Panc1 (cell line): ENCODE results near the gene AAMP. TPM values are rescaled to one million over a fixed set of nuclear protein-coding genes. Genes with fewer than 3 reads are reported as not detected.
A peak's percentile ranks its signal among the peaks of the same experiment; 100 is the strongest.

Experiments used
- ATAC-seq: fragments of 200-7000 bp; cut with Tn5 transposase; 2 replicates; pipeline ENCODE4 v1.9.1; 2020; ENCODE audit warnings: mild to moderate bottlenecking, moderate library complexity
- BruUV-seq: library from RNA; stranded (reverse); fragments of 400-500 nt; replicated peaks from 2 replicates; lab custom pipeline; 2021; lab: Mats Ljungman, UMichigan
- CTCF ChIA-PET: fragments of 300-600 bp; sonication (Branson Sonifier 250); formaldehyde crosslinking; loops from one replicate; lab custom pipeline; 2022; ENCODE audit warnings: antibody characterized with exemption; lab: Charles Lee
- POLR2A ChIA-PET: fragments of 300-600 bp; sonication (Branson Sonifier 250); formaldehyde crosslinking; loops from one replicate; lab custom pipeline; 2022; ENCODE audit warnings: antibody characterized with exemption; lab: Charles Lee
- DNase-seq: peaks from one replicate; pipeline ENCODE4 v3.0.0-alpha.2; 2010; ENCODE audit warnings: low read depth, low spot score
- H3K27ac ChIP-seq: 2 replicates; pipeline ENCODE4 v1.5.1; 2011; ENCODE audit warnings: mild to moderate bottlenecking, low read length, inconsistent platforms
- H3K27me3 ChIP-seq: fragments of 200-500 bp; sonication (Bioruptor generic); 2 replicates; pipeline ENCODE4 v1.6.0; 2014; ENCODE audit warnings: low read length, inconsistent platforms; ENCODE audit not compliant: control insufficient read depth, insufficient read depth
- H3K36me3 ChIP-seq: fragments of 200-500 bp; sonication (Bioruptor generic); 2 replicates; pipeline ENCODE4 v1.5.1; 2014; ENCODE audit warnings: inconsistent platforms, mild to moderate bottlenecking, low read length, moderate library complexity; ENCODE audit not compliant: control insufficient read depth, insufficient read depth
- H3K4me1 ChIP-seq: 2 replicates; pipeline ENCODE4 v1.5.1; 2011; ENCODE audit warnings: inconsistent platforms, mild to moderate bottlenecking, low read length, moderate library complexity; ENCODE audit not compliant: control insufficient read depth, insufficient read depth
- H3K4me3 ChIP-seq, 2 experiments: 2 replicates each; pipeline ENCODE4 v1.5.1; 2011 to 2012; ENCODE audit warnings: low read depth in 2 of 2, low read length in 2 of 2, mild to moderate bottlenecking in 2 of 2, inconsistent platforms in 1 of 2, moderate library complexity in 1 of 2
- H3K9me3 ChIP-seq: fragments of 200-500 bp; sonication (Bioruptor generic); 2 replicates; pipeline ENCODE4 v1.5.1; 2014; ENCODE audit warnings: low read depth, mild to moderate bottlenecking, inconsistent platforms, low read length, moderate library complexity; ENCODE audit not compliant: control insufficient read depth, insufficient read depth
- POLR2AphosphoS5 ChIP-seq: IDR thresholded peaks from 2 replicates; pipeline ENCODE4 v1.6.1; 2012; ENCODE audit warnings: mild to moderate bottlenecking, low read depth, low read length, moderate library complexity
- REST ChIP-seq, 2 experiments: IDR thresholded peaks; 2 replicates each; pipeline ENCODE4 v1.6.1; 2011 to 2012; ENCODE audit warnings: low read depth in 2 of 2, control low read depth in 1 of 2, low read length in 1 of 2, mild to moderate bottlenecking in 1 of 2, moderate library complexity in 1 of 2; ENCODE audit not compliant: insufficient read depth in 1 of 2
- SIN3A ChIP-seq: IDR thresholded peaks from 2 replicates; pipeline ENCODE4 v1.6.1; 2012; ENCODE audit warnings: low read depth, mild to moderate bottlenecking, low read length, moderate library complexity, borderline replicate concordance; ENCODE audit not compliant: insufficient read depth
- TCF7L2 ChIP-seq: IDR thresholded peaks from 2 replicates; pipeline ENCODE4 v1.6.1; 2011; ENCODE audit warnings: mild to moderate bottlenecking, low read depth, low read length, inconsistent platforms
- in situ Hi-C: cut with HindIII; loops from 2 replicates; pipeline ENCODE4 v1.10.0; 2016; ENCODE audit warnings: low sequenced_read_pairs, low pct_unique_long_range_greater_than_20kb
- intact Hi-C: fragments of 100-400 bp; cut with micrococcal nuclease; formaldehyde crosslinking; loops from one replicate; pipeline ENCODE4 v1.10.0; 2022; ENCODE audit not compliant: unreplicated experiment
- total RNA-seq: library from RNA; stranded (reverse); gene quantifications from one replicate; pipeline ENCODE4 v1.2.1, GENCODE V29; 2021; ENCODE audit not compliant: unreplicated experiment
- TF ChIP-seq, protein P1 (sequence below): fragments of 450-650 bp; IDR thresholded peaks from 2 replicates; pipeline ENCODE4 v1.5.1; 2017; ENCODE audit warnings: mild to moderate bottlenecking

AAMP gene
- total RNA-seq, 1 experiment from 2014 or later = 103 TPM

DNA sequence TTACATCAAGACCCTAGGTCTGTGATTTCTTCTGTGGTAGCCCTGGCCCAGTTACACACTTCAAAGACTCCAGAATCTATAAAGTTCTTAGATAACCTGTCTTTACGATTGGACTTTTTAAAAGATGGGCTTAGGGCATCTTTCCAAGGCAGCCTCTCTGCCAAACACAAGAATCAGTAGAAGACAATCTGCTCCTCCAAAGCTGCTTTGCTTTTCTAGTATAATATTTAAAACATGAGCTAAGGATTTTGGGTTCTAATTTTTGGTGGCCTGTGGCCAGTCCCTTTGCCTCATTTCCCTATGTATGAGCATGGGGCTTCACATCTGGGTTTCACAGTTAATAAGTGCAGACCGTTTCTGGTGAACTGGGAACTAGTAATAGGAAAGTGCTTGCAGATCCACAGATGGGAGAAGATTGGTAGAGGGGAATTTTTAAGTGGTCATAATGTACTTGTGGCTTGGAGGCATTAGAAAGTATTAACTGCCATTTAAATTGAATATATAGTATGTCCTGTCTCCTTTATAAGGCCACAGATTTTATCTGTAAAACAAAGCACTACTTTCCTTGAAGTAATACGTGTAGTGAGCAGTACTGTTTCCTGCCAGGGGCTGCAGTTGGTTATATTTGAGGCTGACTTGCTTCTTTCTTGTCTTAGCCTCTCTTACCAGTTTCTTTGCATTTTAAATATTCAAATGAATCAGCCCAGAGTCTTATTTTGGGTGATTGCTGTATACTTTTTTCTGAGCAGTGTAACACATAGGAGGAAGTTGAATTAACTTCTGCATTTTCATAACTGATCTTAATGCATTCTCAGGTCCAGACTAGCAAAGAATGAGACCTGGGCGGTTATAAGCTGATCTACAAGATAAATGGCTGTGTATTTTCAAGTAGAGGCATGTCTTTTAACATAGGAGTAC is 51.4 kb downstream of the AAMP start:
- Histone ChIP-seq H3K9me3 (no peaks in the 10 kb centered on the region), H3K4me3 (peak overlapping the region; percentile 97), H3K27ac (peak overlapping the region; percentile 92), H3K4me1 (peaks cover 37% of the 10 kb centered on the region), H3K27me3 (no peaks in the 10 kb centered on the region), H3K36me3 (peaks cover 10% of the 10 kb centered on the region)
- intact Hi-C loops = no loop called here
- no TSS peak for BruUV-seq
- in situ Hi-C loops = no loop called here
- CTCF ChIA-PET = interaction anchor here (0.6 to 1.0 kb wide), 3 partner anchors 12 to 375 kb away, joined by 3 to 12 read pairs (median 3); no protein-coding TSS in a partner anchor
- TF ChIP-seq REST (IDR thresholded peaks at IDR 0.05; ENCODE audit: insufficient read depth in 1 of 2, low read depth in 2 of 2, low read length in 1 of 2) = no peak
- TF ChIP-seq SIN3A = no peak
- TF ChIP-seq TCF7L2 = no peak
- no peak for TF ChIP-seq POLR2AphosphoS5
- TF ChIP-seq, protein P1, sequence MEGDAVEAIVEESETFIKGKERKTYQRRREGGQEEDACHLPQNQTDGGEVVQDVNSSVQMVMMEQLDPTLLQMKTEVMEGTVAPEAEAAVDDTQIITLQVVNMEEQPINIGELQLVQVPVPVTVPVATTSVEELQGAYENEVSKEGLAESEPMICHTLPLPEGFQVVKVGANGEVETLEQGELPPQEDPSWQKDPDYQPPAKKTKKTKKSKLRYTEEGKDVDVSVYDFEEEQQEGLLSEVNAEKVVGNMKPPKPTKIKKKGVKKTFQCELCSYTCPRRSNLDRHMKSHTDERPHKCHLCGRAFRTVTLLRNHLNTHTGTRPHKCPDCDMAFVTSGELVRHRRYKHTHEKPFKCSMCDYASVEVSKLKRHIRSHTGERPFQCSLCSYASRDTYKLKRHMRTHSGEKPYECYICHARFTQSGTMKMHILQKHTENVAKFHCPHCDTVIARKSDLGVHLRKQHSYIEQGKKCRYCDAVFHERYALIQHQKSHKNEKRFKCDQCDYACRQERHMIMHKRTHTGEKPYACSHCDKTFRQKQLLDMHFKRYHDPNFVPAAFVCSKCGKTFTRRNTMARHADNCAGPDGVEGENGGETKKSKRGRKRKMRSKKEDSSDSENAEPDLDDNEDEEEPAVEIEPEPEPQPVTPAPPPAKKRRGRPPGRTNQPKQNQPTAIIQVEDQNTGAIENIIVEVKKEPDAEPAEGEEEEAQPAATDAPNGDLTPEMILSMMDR = no peak
- POLR2A ChIA-PET = no interaction called here
- no peak for ATAC-seq
- no peak for DNase-seq

GRCh38 chr2:218217360-218218267 is 52.3 kb downstream of the AAMP start:
- H3K36me3 ChIP-seq = peaks cover 9% of the 10 kb centered on the region
- H3K4me1 ChIP-seq = peaks cover 33% of the 10 kb centered on the region
- ChIA-PET CTCF (interaction anchor here (1.0 kb wide), 1 partner anchor 37 kb away, joined by 3 read pairs; no protein-coding TSS in a partner anchor), POLR2A (no interaction called here)
- intact Hi-C loops (no loop called here), in situ Hi-C loops (no loop called here)
- H3K9me3 ChIP-seq = no peaks in the 10 kb centered on the region
- H3K27me3 ChIP-seq = no peaks in the 10 kb centered on the region
- peak overlapping the region; percentile 92 for H3K27ac ChIP-seq
- BruUV-seq = TSS peak; percentile 66
- DNase-seq = no peak
- ATAC-seq = peak; percentile 61
- TF ChIP-seq POLR2AphosphoS5 (0 out of 2 replicates have a peak, but pooled peaks have one; percentile 10), TCF7L2 (no peak), SIN3A (peak; percentile 19; the same call in 1 of the 2 replicates)
- TF ChIP-seq, protein P1 = no peak
- peak overlapping the region; percentile 97 for H3K4me3 ChIP-seq
